Calu3 (cell line): ENCODE measurements around the gene IRF1. TPM values are rescaled to one million over a fixed set of nuclear protein-coding genes. Genes with fewer than 3 reads are reported as not detected.

ENCODE experiments used
- Bru-seq: library from RNA; stranded (reverse); fragments of 400-500 nt; gene quantifications from one replicate; lab custom pipeline; 2021; lab: Mats Ljungman, UMichigan
- BruChase-seq, 2 experiments: library from RNA; stranded (reverse); fragments of 400-500 nt; gene quantifications; one replicate each; lab custom pipeline; 2021; lab: Mats Ljungman, UMichigan
- BruUV-seq: library from RNA; stranded (reverse); fragments of 400-500 nt; replicated peaks from 2 replicates; lab custom pipeline; 2021; lab: Mats Ljungman, UMichigan
- CTCF ChIA-PET: fragments of 300-600 bp; sonication (Branson Sonifier 250); formaldehyde crosslinking; loops from one replicate; lab custom pipeline; 2022; ENCODE audit warnings: antibody characterized with exemption; lab: Charles Lee
- DNase-seq: peaks from one replicate; pipeline ENCODE4 v3.0.0; 2022
- H3K27ac Mint-ChIP-seq: one replicate; pipeline ENCODE4 v1.8.0; 2022; ENCODE audit warnings: mixed read lengths; ENCODE audit not compliant: unreplicated experiment
- H3K27me3 Mint-ChIP-seq: one replicate; pipeline ENCODE4 v1.8.0; 2022; ENCODE audit warnings: mixed read lengths; ENCODE audit not compliant: unreplicated experiment
- H3K36me3 Mint-ChIP-seq: one replicate; pipeline ENCODE4 v1.8.0; 2022; ENCODE audit warnings: mild to moderate bottlenecking, moderate library complexity, mixed read lengths; ENCODE audit not compliant: insufficient read depth, unreplicated experiment
- H3K4me1 Mint-ChIP-seq: one replicate; pipeline ENCODE4 v1.8.0; 2022; ENCODE audit warnings: mild to moderate bottlenecking, low read depth, mixed read lengths; ENCODE audit not compliant: unreplicated experiment
- H3K4me3 Mint-ChIP-seq: one replicate; pipeline ENCODE4 v1.8.0; 2022; ENCODE audit warnings: mild to moderate bottlenecking, low read depth, moderate library complexity, mixed read lengths; ENCODE audit not compliant: unreplicated experiment
- H3K9me3 Mint-ChIP-seq: one replicate; pipeline ENCODE4 v1.8.0; 2022; ENCODE audit warnings: low read depth, mixed read lengths; ENCODE audit not compliant: unreplicated experiment
- CTCF ChIP-seq: fragments of 200-600 bp; IDR thresholded peaks from one replicate; pipeline ENCODE4 v1.8.0; 2022; ENCODE audit warnings: antibody characterized with exemption; ENCODE audit not compliant: unreplicated experiment
- intact Hi-C: fragments of 100-400 bp; cut with micrococcal nuclease; formaldehyde crosslinking; loops from one replicate; pipeline ENCODE4 v1.10.0; 2022; ENCODE audit not compliant: unreplicated experiment
- long read RNA-seq: library from polyadenylated mRNA; stranded (forward); transcript quantifications from one replicate; pipeline ENCODE4 v2.0.0, GENCODE V29; 2022
- total RNA-seq: library from RNA; stranded (reverse); gene quantifications from 2 replicates; pipeline ENCODE4 v1.2.3, GENCODE V29; 2022

Gene IRF1
- 64.0 and 82.4 TPM in 2 replicates for total RNA-seq
- Bru-seq, nascent RNA: percentile 90 among the genes with signal in this experiment
- percentile 82 among the genes with signal in this experiment for BruChase-seq, experiment 1, labeled RNA remaining after a 6-hour chase
- BruChase-seq, experiment 2, labeled RNA remaining after a 2-hour chase: percentile 86 among the genes with signal in this experiment
- long read RNA-seq, transcript IRF1-201 (10 exons, 3,579 nt): major isoform, 27 of 54 reads
- long read RNA-seq, partial matches to known transcripts: 4 of 54 reads
- long read RNA-seq, other reads (novel, unspliced or antisense): 23 of 54 reads

- Mint-ChIP-seq H3K36me3 (peaks cover 54% of the 10 kb centered on the region), H3K4me1 (peaks cover 46% of the 10 kb centered on the region), H3K4me3 (peak within 1 kb of the TSS; percentile 89), H3K27ac (peak within 1 kb of the TSS; percentile 76), H3K27me3 (no peaks in the 10 kb centered on the region), H3K9me3 (no peaks in the 10 kb centered on the region)
- peak; percentile 99 for DNase-seq
- CTCF ChIA-PET: interaction anchor here (0.6 to 3.9 kb wide), 13 partner anchors 8 to 805 kb away, joined by 3 to 23 read pairs (median 4); no protein-coding TSS in a partner anchor
- intact Hi-C loops: loop anchor here (10.0 kb wide), 1 partner anchor 196 kb away; the partner anchor contains the start of gene SLC22A4
- BruUV-seq: TSS peak; percentile 98
- no peak for TF ChIP-seq CTCF
These were observed at the start of gene IRF1 for GRCh38 chr5:132490484-132491367. Gene IRF1, minus strand, starts transcription at chr5:132490773. Its CDS starts 1,295 bp downstream, at chr5:132489478.

DNA sequence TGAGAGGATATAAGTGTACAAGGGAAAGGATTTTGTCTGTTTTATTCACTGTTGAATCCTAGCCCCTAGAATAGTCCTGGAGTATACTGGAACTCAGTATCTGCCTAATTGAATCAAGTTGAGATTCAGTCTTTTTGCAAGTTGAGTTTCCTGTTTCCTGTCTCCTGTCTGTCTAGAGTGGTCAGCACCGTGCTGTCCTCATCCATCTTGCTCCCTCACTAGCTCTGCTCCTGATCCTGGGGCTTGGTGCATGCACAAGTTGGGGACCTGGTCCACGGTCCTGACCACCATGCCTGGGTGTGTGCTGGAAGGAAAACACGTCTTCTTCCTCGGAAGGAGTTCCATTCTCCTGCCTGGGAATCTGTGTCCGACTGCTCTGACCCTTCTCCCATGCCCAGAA lies 49.6 kb upstream of the IRF1 start:
- Mint-ChIP-seq H3K9me3 (no peaks in the 10 kb centered on the region), H3K27me3 (peaks cover 16% of the 10 kb centered on the region), H3K27ac (no peak overlapping the region), H3K4me1 (no peaks in the 10 kb centered on the region), H3K4me3 (no peak overlapping the region), H3K36me3 (no peaks in the 10 kb centered on the region)
- intact Hi-C loops: no loop called here
- CTCF ChIA-PET: no interaction called here
- no TSS peak for BruUV-seq
- DNase-seq: no peak
- no peak for TF ChIP-seq CTCF

GRCh38 chr5:132539716-132540115 lies 49.1 kb upstream of the IRF1 start:
- CTCF ChIA-PET: no interaction called here
- H3K36me3 Mint-ChIP-seq: no peaks in the 10 kb centered on the region
- TF ChIP-seq CTCF: no peak
- H3K27me3 Mint-ChIP-seq: peaks cover 20% of the 10 kb centered on the region
- DNase-seq: no peak
- no peak overlapping the region for H3K4me3 Mint-ChIP-seq
- intact Hi-C loops: no loop called here
- H3K9me3 Mint-ChIP-seq: no peaks in the 10 kb centered on the region
- no TSS peak for BruUV-seq
- H3K4me1 Mint-ChIP-seq: no peaks in the 10 kb centered on the region
- H3K27ac Mint-ChIP-seq: no peak overlapping the region

DNA sequence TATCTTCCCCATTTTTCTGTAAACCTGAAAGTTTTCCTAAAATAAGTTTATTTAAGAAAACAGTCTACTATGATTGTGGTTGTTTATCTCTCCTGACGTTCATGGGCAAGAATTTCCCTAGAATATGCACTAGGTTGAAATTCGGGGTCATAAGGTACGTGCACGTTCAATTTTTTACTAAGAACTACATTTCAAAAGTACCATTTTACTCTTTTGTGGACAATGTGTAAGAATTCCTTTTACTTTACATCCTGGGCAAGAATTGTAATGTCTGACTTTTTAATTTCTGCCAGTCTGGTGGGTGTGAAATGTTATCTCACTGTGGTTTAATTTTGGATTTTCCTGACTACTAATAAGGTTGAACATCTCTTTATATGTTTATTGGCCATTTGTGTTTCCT lies 40.4 kb upstream of the IRF1 start:
- BruUV-seq: no TSS peak
- H3K36me3 Mint-ChIP-seq: no peaks in the 10 kb centered on the region

More for the DNA sequence above, 40.4 kb upstream of the IRF1 start:
- no peak overlapping the region for H3K27ac Mint-ChIP-seq
- no peaks in the 10 kb centered on the region for H3K9me3 Mint-ChIP-seq
- intact Hi-C loops: no loop called here
- no peak for TF ChIP-seq CTCF
- CTCF ChIA-PET: interaction anchor here (0.6 kb wide), 2 partner anchors 8 to 183 kb away, joined by 4 read pairs; no protein-coding TSS in a partner anchor
- no peak overlapping the region for H3K4me3 Mint-ChIP-seq
- peaks cover 60% of the 10 kb centered on the region for H3K27me3 Mint-ChIP-seq
- H3K4me1 Mint-ChIP-seq: peaks cover 11% of the 10 kb centered on the region
- DNase-seq: no peak
